ENCODE measurements around the gene MAPK10.

The MAPK10 gene

DNA sequence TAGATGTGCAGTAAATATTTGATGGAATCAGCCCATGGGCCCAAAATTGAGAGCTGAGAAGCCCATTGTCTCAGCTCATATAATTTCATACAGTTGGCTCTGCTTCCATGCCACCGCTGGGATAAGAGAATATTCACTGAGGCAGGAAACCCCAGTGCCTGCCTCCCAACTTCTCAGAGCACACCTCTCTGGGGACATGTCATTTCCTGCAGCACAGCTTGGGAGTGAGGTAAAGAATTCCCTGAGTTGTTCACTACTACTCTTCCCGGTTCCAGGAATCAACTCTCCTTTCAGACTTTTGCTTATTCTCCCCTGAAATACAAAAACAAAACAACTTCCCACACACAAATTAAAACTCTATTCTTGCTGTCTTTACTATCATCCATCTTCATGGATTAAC, 389.3 kb downstream of the MAPK10 start:
- H3K36me3 ChIP-seq (ENCODE audit: control insufficient read depth, low read length) = no peaks in the 10 kb centered on the region
- no peaks in the 10 kb centered on the region for H3K79me2 ChIP-seq (ENCODE audit: control insufficient read depth, low read length)
- no peaks in the 10 kb centered on the region for H3K9me2 ChIP-seq (replicated peaks; ENCODE audit: control insufficient read depth, low read length)
- no peak overlapping the region for H3K4me3 ChIP-seq (ENCODE audit: low read length)
- H3K9me3 ChIP-seq (ENCODE audit: control insufficient read depth, insufficient read depth, low read length) = no peaks in the 10 kb centered on the region
- no peaks in the 10 kb centered on the region; the same call in 1 of the 2 replicates for H3K27me3 ChIP-seq (ENCODE audit: control insufficient read depth, low read length)
- H3K27ac ChIP-seq (ENCODE audit: low read depth, low read length) = no peak overlapping the region
- TF ChIP-seq EZH2phosphoT487 (IDR thresholded peaks at IDR 0.05; ENCODE audit: borderline replicate concordance, low read length) (no peak), CTCF (IDR thresholded peaks at IDR 0.05; ENCODE audit: low read depth, low read length, poor library complexity, severe bottlenecking) (no peak)
- no peaks in the 10 kb centered on the region for H3F3A ChIP-seq (ENCODE audit: control insufficient read depth, insufficient read depth)
- no peaks in the 10 kb centered on the region for H3K4me1 ChIP-seq (ENCODE audit: control insufficient read depth, low read length)
- no peaks in the 10 kb centered on the region for H4K20me1 ChIP-seq (ENCODE audit: control insufficient read depth, insufficient read depth, low read depth, low read length)
- H3K4me2 ChIP-seq (ENCODE audit: low read length) = no peak overlapping the region

GRCh38 chr4:85968945-85969819, 390.7 kb downstream of the MAPK10 start:
- Histone ChIP-seq H3K4me1 (ENCODE audit: control insufficient read depth, low read length) (no peaks in the 10 kb centered on the region), H4K20me1 (ENCODE audit: control insufficient read depth, insufficient read depth, low read depth, low read length) (no peaks in the 10 kb centered on the region)

GRCh38 chr4:85967872-85968271, 392.0 kb downstream of the MAPK10 start:
- Histone ChIP-seq H3K9me3 (ENCODE audit: control insufficient read depth, insufficient read depth, low read length) (no peaks in the 10 kb centered on the region), H3K27ac (ENCODE audit: low read depth, low read length) (no peak overlapping the region), H3K4me3 (ENCODE audit: low read length) (no peak overlapping the region), H4K20me1 (ENCODE audit: control insufficient read depth, insufficient read depth, low read depth, low read length) (no peaks in the 10 kb centered on the region), H3K4me1 (ENCODE audit: control insufficient read depth, low read length) (no peaks in the 10 kb centered on the region), H3F3A (ENCODE audit: control insufficient read depth, insufficient read depth) (no peaks in the 10 kb centered on the region), H3K27me3 (ENCODE audit: control insufficient read depth, low read length) (no peaks in the 10 kb centered on the region; the same call in 1 of the 2 replicates), H3K79me2 (ENCODE audit: control insufficient read depth, low read length) (no peaks in the 10 kb centered on the region), H3K36me3 (ENCODE audit: control insufficient read depth, low read length) (no peaks in the 10 kb centered on the region), H3K4me2 (ENCODE audit: low read length) (no peak overlapping the region), H3K9me2 (replicated peaks; ENCODE audit: control insufficient read depth, low read length) (no peaks in the 10 kb centered on the region)
- no peak for TF ChIP-seq CTCF (IDR thresholded peaks at IDR 0.05; ENCODE audit: low read depth, low read length, poor library complexity, severe bottlenecking)
- TF ChIP-seq EZH2phosphoT487 (IDR thresholded peaks at IDR 0.05; ENCODE audit: borderline replicate concordance, low read length) = no peak

More at GRCh38 chr4:85968945-85969819, 390.7 kb downstream of the MAPK10 start:
- Histone ChIP-seq H3K27me3 (ENCODE audit: control insufficient read depth, low read length) (no peaks in the 10 kb centered on the region; the same call in 1 of the 2 replicates), H3K9me3 (ENCODE audit: control insufficient read depth, insufficient read depth, low read length) (no peaks in the 10 kb centered on the region), H3F3A (ENCODE audit: control insufficient read depth, insufficient read depth) (no peaks in the 10 kb centered on the region), H3K36me3 (ENCODE audit: control insufficient read depth, low read length) (no peaks in the 10 kb centered on the region), H3K9me2 (replicated peaks; ENCODE audit: control insufficient read depth, low read length) (no peaks in the 10 kb centered on the region), H3K79me2 (ENCODE audit: control insufficient read depth, low read length) (no peaks in the 10 kb centered on the region), H3K27ac (ENCODE audit: low read depth, low read length) (no peak overlapping the region), H3K4me2 (ENCODE audit: low read length) (no peak overlapping the region), H3K4me3 (ENCODE audit: low read length) (no peak overlapping the region)
- no peak for TF ChIP-seq EZH2phosphoT487 (IDR thresholded peaks at IDR 0.05; ENCODE audit: borderline replicate concordance, low read length)
- peak; percentile 65 for TF ChIP-seq CTCF (IDR thresholded peaks at IDR 0.05; ENCODE audit: low read depth, low read length, poor library complexity, severe bottlenecking)
